K562 (cell line): ENCODE results near the gene AKAP6. TPM values are rescaled to one million over a fixed set of nuclear protein-coding genes. Genes with fewer than 3 reads are reported as not detected.

Experiments
- ATAC-seq: fragments of 200-7000 bp; cut with Tn5 transposase; 3 replicates; pipeline ENCODE4 v1.9.1; 2020; ENCODE audit warnings: moderate library complexity
- BruUV-seq: library from RNA; stranded (reverse); fragments of 400-500 nt; replicated peaks from 2 replicates; lab custom pipeline; 2021; lab: Mats Ljungman, UMichigan
- CTCF ChIA-PET: fragments of 300-600 bp; formaldehyde crosslinking; extraction: SDS; loops from one replicate; lab custom pipeline; 2021; ENCODE audit warnings: low intra/inter-chr PET ratio; lab: Yijun Ruan, JAX
- POLR2A ChIA-PET: fragments of 300-600, 350-650 bp; sonication (Branson Sonifier 250); formaldehyde crosslinking; extraction: SDS; loops from one replicate; lab custom pipeline; 2021; ENCODE audit warnings: antibody characterized with exemption, inconsistent platforms; lab: Yijun Ruan, JAX
- DNase-seq, 4 experiments: peaks; one replicate each; pipeline versions ENCODE4 v3.0.0 to v3.0.0-alpha.2; 2011 to 2018; ENCODE audit warnings: low spot score in 3 of 4, mixed read lengths in 3 of 4; ENCODE audit errors: extremely low read depth in 1 of 4
- FAIRE-seq: peaks from 2 replicates; lab custom pipeline; 2011; peaks lifted over from hg19 to GRCh38; lab: Jason Lieb, UNC
- H2AFZ ChIP-seq: 2 replicates; pipeline ENCODE4 v1.6.0; 2011; ENCODE audit warnings: low read depth, low read length, control low read depth, inconsistent platforms
- H3K27ac ChIP-seq: fragments of 200-600 bp; 3 replicates; pipeline ENCODE4 v1.8.0; 2011; ENCODE audit warnings: low read depth, mild to moderate bottlenecking, control low read depth, inconsistent platforms, low read length, moderate library complexity, mixed read lengths; ENCODE audit errors: extremely low read depth
- H3K27me3 ChIP-seq, 2 experiments: fragments of 300-600 bp in 1 of 2; 2 replicates in 1 of 2; 3 replicates in 1 of 2; pipeline versions ENCODE4 v1.6.0 to v1.8.0; 2011; ENCODE audit warnings: inconsistent platforms in 2 of 2, low read length in 2 of 2, mild to moderate bottlenecking in 1 of 2, mixed read lengths in 1 of 2, moderate library complexity in 1 of 2; ENCODE audit not compliant: control insufficient read depth in 2 of 2, insufficient read depth in 2 of 2
- H3K36me3 ChIP-seq: fragments of 300-600 bp; 3 replicates; pipeline ENCODE4 v1.8.0; 2011; ENCODE audit warnings: mild to moderate bottlenecking, low read length, inconsistent platforms; ENCODE audit not compliant: control insufficient read depth, insufficient read depth
- H3K4me1 ChIP-seq, 2 experiments: fragments of 200-600 bp in 1 of 2; replicated peaks in 1 of 2; 2 replicates in 1 of 2; 3 replicates in 1 of 2; pipeline versions ENCODE4 v1.5.1 to v1.8.0; 2011; ENCODE audit warnings: inconsistent platforms in 2 of 2, low read length in 2 of 2, mild to moderate bottlenecking in 1 of 2, mixed read lengths in 1 of 2, moderate library complexity in 1 of 2; ENCODE audit not compliant: control insufficient read depth in 2 of 2, insufficient read depth in 2 of 2
- H3K4me2 ChIP-seq: 2 replicates; pipeline ENCODE4 v1.6.1; 2011; ENCODE audit warnings: low read length, control low read depth, inconsistent platforms, mixed read lengths; ENCODE audit not compliant: insufficient read depth
- H3K4me3 ChIP-seq: fragments of 200-600 bp; sonication (generic), shearing (Covaris generic); 2 replicates; pipeline ENCODE4 v1.5.1; 2016; ENCODE audit warnings: control low read depth, inconsistent platforms
- H3K79me2 ChIP-seq: fragments of 200-600 bp; 3 replicates; pipeline ENCODE4 v1.8.0; 2011; ENCODE audit warnings: low read length, inconsistent platforms; ENCODE audit not compliant: control insufficient read depth, insufficient read depth
- H3K9ac ChIP-seq, 2 experiments: 2 replicates each; pipeline versions ENCODE4 v1.6.0 to v1.6.1; 2011; ENCODE audit warnings: low read depth in 2 of 2, low read length in 2 of 2, control low read depth in 1 of 2, inconsistent platforms in 1 of 2, mild to moderate bottlenecking in 1 of 2, mixed read lengths in 1 of 2; ENCODE audit not compliant: insufficient read depth in 1 of 2
- H3K9me1 ChIP-seq: one replicate; pipeline ENCODE4 v1.6.0; 2011; ENCODE audit warnings: inconsistent platforms, mild to moderate bottlenecking, low read length, moderate library complexity; ENCODE audit not compliant: control insufficient read depth, insufficient read depth
- H3K9me3 ChIP-seq: replicated peaks from 2 replicates; pipeline ENCODE4 v1.5.1; 2011; ENCODE audit warnings: low read depth, low read length, inconsistent platforms; ENCODE audit not compliant: control insufficient read depth, insufficient read depth
- H4K20me1 ChIP-seq: replicated peaks from 2 replicates; pipeline ENCODE4 v1.6.1; 2011; ENCODE audit warnings: low read length, inconsistent platforms, mixed read lengths; ENCODE audit not compliant: control insufficient read depth, insufficient read depth
- HDAC3 ChIP-seq: fragments of 450-650 bp; IDR thresholded peaks from 2 replicates; pipeline ENCODE4 v1.6.1; 2018; ENCODE audit warnings: borderline replicate concordance, mild to moderate bottlenecking, moderate library complexity; ENCODE audit not compliant: partially characterized antibody
- MGA ChIP-seq: fragments of 450-650 bp; IDR thresholded peaks from 2 replicates; pipeline ENCODE4 v1.6.1; 2016; ENCODE audit warnings: mild to moderate bottlenecking, moderate library complexity
- TAF7 ChIP-seq: fragments of 450-650 bp; IDR thresholded peaks from 2 replicates; pipeline ENCODE4 v1.6.1; 2016; ENCODE audit warnings: missing genetic modification characterization, missing compliant biosample characterization
- in situ Hi-C: fragments of 300-500 bp; cut with MboI; formaldehyde crosslinking; loops from 4 replicates; pipeline ENCODE4 v1.15.0; 2018; ENCODE audit warnings: inconsistent platforms, mixed read lengths
- intact Hi-C: fragments of 100-400 bp; cut with micrococcal nuclease; formaldehyde crosslinking; loops from 2 replicates; pipeline ENCODE4 v1.14.2; 2022
- polyA plus RNA-seq, 8 experiments: library from polyadenylated mRNA; depleted of rRNA in 4 of 8; stranded (reverse) in 5 of 8; unstranded in 3 of 8; fragments of >200 nt; fragmentation: Nextera tagmentation in 2 of 8; fragmentation: Illumina TruSeq in 1 of 8; extraction: Ambion mirVana in 2 of 8; extraction: Trizol in 1 of 8; gene quantifications; 2 replicates each; pipeline versions ENCODE4 v1.2.1 to v1.2.3, GENCODE V29; 2011 to 2014; ENCODE audit warnings: inconsistent platforms in 1 of 8, missing spikeins in 1 of 8
- total RNA-seq, 7 experiments: library from RNA; depleted of rRNA in 6 of 7; stranded (reverse); fragments of >200 nt in 6 of 7; fragmentation: Illumina TruSeq in 2 of 7; extraction: Trizol in 2 of 7; gene quantifications; 2 replicates each; pipeline versions ENCODE4 v1.2.1 to v1.2.3, GENCODE V29; 2011 to 2021; ENCODE audit warnings: low replicate concordance in 1 of 7

Gene AKAP6
- total and polyA plus RNA-seq, 9 of the 15 experiments (the other 6 are each of a cell fraction or from before 2014, with no cell fraction given): 0.03 to 1.7 (median 0.48) TPM

GRCh38 chr14:32662211-32662610, 333.1 kb downstream of the AKAP6 start (continued):
- TF ChIP-seq HDAC3: no peak
- TF ChIP-seq TAF7 (tag): no peak

GRCh38 chr14:32666308-32666707, 337.2 kb downstream of the AKAP6 start:
- no peaks in the 10 kb centered on the region for H3K9me3 ChIP-seq
- CTCF ChIA-PET: no interaction called here
- in situ Hi-C loops: no loop called here
- no peak for FAIRE-seq
- no peak overlapping the region for H3K9ac ChIP-seq
- intact Hi-C loops: no loop called here
- H3K27ac ChIP-seq: no peak overlapping the region
- DNase-seq: no peak
- no peaks in the 10 kb centered on the region for H3K4me1 ChIP-seq
- TF ChIP-seq MGA: no peak
- no peak overlapping the region for H2AFZ ChIP-seq
- H3K36me3 ChIP-seq: no peaks in the 10 kb centered on the region
- POLR2A ChIA-PET: no interaction called here
- ATAC-seq: no peak
- no peaks in the 10 kb centered on the region for H3K9me1 ChIP-seq
- no TSS peak for BruUV-seq
- H3K27me3 ChIP-seq: no peaks in the 10 kb centered on the region
- no peaks in the 10 kb centered on the region for H4K20me1 ChIP-seq
- H3K4me2 ChIP-seq: no peak overlapping the region
- H3K4me3 ChIP-seq: no peak overlapping the region
- H3K79me2 ChIP-seq: no peaks in the 10 kb centered on the region
